Measurements from ENCODE around the gene HS6ST1.

DNA sequence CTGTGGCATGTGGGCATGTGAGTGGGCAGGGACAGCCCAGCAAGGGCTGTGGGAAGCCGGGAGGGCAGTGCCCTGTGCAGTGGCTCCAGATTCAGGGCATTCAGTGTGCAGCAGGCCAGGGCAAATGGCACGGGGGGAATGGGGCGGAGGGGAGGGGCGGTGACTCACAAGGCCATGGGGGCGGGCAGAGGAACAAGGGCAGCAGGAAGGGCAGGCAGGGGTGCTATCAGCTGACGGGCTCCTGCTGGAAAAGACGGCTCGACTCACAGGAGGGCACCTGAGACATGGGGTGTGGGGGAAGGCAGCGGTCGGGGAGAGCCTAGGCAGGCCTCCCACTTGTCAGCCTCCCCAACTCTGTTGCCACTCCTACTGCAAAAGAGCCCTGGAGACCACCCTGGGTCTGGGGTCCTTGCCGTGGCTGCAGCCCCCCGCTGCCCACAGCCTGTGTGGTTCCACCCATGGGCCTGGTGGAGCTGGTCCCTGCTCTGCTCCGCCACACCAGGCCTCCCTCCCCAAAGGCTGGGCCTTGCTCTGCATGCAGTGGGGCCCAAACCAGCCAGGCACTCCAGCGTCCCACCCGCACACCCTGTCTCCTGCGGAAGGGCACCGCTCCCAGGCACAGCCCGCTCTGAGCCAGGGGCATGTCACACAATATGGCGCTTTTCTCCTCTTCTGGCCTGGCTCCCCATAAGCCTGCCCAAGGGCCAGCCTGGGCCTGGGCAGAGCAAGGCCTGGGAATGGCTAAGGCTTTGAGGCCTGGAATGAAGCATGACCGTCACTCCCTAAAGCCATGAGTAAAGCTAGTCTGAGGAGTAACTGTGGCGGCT, 25.9 kb downstream of the HS6ST1 start:
- TF ChIP-seq CTCF (IDR thresholded peaks at IDR 0.05) (no peak), POLR2A (IDR thresholded peaks at IDR 0.05) (no peak)
